SK-N-MC (cell line): ENCODE results near the gene PLPPR1.

ENCODE experiments used
- EZH2 ChIP-seq: fragments of 200-600 bp; sonication (generic); IDR thresholded peaks from one replicate; pipeline ENCODE4 v1.6.1; 2017; ENCODE audit warnings: antibody characterized with exemption
- FOXP2 ChIP-seq: optimal IDR thresholded peaks from 2 replicates; pipeline ENCODE3; 2011; ENCODE audit warnings: mild to moderate bottlenecking, moderate library complexity; ENCODE audit not compliant: insufficient read depth; ENCODE audit errors: extremely low read length, control extremely low read depth
- POLR2AphosphoS5 ChIP-seq: IDR thresholded peaks from 2 replicates; pipeline ENCODE4 v1.6.1; 2012; ENCODE audit warnings: mild to moderate bottlenecking, low read depth, low read length, borderline replicate concordance

DNA sequence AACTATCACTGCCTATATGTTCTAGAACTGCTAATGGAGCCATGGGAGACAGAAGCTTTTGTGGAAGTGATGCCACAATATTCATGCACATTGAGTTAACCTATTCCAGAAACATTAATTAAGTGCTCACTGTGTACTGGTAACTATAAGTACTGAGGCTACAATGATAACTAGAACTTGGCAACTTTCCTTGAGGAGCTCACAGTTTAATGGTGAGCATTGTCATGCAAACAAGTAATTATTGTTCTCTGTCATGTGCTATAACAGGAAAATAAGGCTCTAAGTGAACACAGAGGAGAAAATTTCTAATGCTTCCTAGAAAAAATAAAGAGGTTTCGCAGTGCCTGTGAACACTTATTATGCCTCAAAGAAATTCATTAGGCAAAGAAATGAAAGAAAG, 214.1 kb downstream of the PLPPR1 start:
- TF ChIP-seq EZH2 (no peak), POLR2AphosphoS5 (no peak), FOXP2 (no peak)
